Hepatocyte (in vitro differentiated cells): Measurements from ENCODE around the gene FSTL1.

Experiments
- EZH2phosphoT487 ChIP-seq: fragments of 200-600 bp; sonication (generic); IDR thresholded peaks from one replicate; pipeline ENCODE4 v1.6.1; 2018; ENCODE audit warnings: antibody characterized with exemption, mild to moderate bottlenecking, low read depth, moderate library complexity; ENCODE audit not compliant: unreplicated experiment, severe bottlenecking
- TF ChIP-seq, protein P1 (sequence below): fragments of 200-600 bp; sonication (generic); IDR thresholded peaks from 2 replicates; pipeline ENCODE4 v1.5.1; 2016; ENCODE audit warnings: antibody characterized with exemption, mild to moderate bottlenecking; ENCODE audit not compliant: poor library complexity

DNA sequence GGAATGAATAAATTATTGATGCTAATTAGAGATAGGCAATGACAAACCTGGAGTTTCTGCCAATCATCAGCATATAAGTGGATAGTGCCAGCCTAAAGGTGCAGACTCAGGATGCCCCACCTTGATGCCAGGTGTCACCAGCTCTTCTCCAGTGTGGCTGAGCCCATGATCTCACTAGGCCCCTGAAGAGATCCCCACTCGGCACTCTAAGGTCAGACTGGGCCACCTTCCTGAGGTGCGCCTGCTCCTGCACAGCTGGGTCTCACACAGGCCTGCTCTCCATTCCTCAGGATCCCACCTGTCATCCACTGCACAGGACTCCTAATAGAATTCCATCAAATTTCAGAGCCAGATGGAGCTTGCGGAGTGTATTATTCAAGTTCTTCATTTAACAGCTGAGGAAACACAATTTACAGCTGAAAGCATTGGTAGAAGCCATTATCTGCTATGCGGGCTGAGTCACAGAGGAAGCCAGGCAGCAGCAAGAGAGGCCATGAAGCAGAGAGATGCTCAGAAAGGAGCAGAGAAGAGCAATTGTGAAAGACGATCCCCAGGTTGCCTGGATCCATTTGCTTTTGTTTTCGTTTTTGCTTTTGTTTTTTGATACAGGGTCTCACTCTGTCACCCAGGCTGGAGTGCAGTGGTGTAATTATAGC, 25.1 kb upstream of the FSTL1 start:
- TF ChIP-seq, protein P1, sequence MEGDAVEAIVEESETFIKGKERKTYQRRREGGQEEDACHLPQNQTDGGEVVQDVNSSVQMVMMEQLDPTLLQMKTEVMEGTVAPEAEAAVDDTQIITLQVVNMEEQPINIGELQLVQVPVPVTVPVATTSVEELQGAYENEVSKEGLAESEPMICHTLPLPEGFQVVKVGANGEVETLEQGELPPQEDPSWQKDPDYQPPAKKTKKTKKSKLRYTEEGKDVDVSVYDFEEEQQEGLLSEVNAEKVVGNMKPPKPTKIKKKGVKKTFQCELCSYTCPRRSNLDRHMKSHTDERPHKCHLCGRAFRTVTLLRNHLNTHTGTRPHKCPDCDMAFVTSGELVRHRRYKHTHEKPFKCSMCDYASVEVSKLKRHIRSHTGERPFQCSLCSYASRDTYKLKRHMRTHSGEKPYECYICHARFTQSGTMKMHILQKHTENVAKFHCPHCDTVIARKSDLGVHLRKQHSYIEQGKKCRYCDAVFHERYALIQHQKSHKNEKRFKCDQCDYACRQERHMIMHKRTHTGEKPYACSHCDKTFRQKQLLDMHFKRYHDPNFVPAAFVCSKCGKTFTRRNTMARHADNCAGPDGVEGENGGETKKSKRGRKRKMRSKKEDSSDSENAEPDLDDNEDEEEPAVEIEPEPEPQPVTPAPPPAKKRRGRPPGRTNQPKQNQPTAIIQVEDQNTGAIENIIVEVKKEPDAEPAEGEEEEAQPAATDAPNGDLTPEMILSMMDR: no peak
- no peak for TF ChIP-seq EZH2phosphoT487
